GM21528 (cell line): ENCODE data around the gene CAMK1D.
"Not testable (repeated sequence)": the region's sequence is repeated elsewhere in the genome, so short reads cannot be mapped to it uniquely, and the experiment has no call there.

ENCODE experiments used
- ATAC-seq: cut with Tn5 transposase; IDR thresholded peaks from one replicate; pipeline ENCODE4 v1.9.1; 2021; ENCODE audit warnings: mild to moderate bottlenecking, moderate library complexity; ENCODE audit not compliant: unreplicated experiment, low FRiP score

The CAMK1D gene

GRCh38 chr10:12797471-12798262 lies 448.3 kb downstream of the CAMK1D start:
- no peak for ATAC-seq

- ATAC-seq: no peak
Observed at GRCh38 chr10:12799144-12799543, 449.8 kb downstream of the CAMK1D start.

- ATAC-seq: no peak
Observed at GRCh38 chr10:12799714-12800113, 450.4 kb downstream of the CAMK1D start.

GRCh38 chr10:12800302-12800701 lies 451.0 kb downstream of the CAMK1D start:
- no peak for ATAC-seq

GRCh38 chr10:12801214-12802087 lies 452.1 kb downstream of the CAMK1D start:
- ATAC-seq: no peak

- no peak for ATAC-seq
Observed at GRCh38 chr10:12803776-12804175, 454.4 kb downstream of the CAMK1D start.

GRCh38 chr10:12806228-12807095 lies 457.1 kb downstream of the CAMK1D start:
- no peak for ATAC-seq

GRCh38 chr10:12807096-12807755 lies 457.9 kb downstream of the CAMK1D start:
- ATAC-seq: no peak

- no peak for ATAC-seq
Observed at GRCh38 chr10:12808014-12808613, 458.8 kb downstream of the CAMK1D start.

- ATAC-seq: not testable (repeated sequence)
Observed at GRCh38 chr10:12810046-12810445, 460.7 kb downstream of the CAMK1D start.

GRCh38 chr10:12811826-12812225 lies 462.5 kb downstream of the CAMK1D start:
- ATAC-seq: no peak

- ATAC-seq: no peak
Observed at GRCh38 chr10:12812571-12812970, 463.2 kb downstream of the CAMK1D start.

GRCh38 chr10:12814166-12814565 lies 464.8 kb downstream of the CAMK1D start:
- no peak for ATAC-seq

GRCh38 chr10:12819071-12819470 lies 469.7 kb downstream of the CAMK1D start:
- no peak for ATAC-seq

- no peak for ATAC-seq
Observed at GRCh38 chr10:12819656-12820055, 470.3 kb downstream of the CAMK1D start.

GRCh38 chr10:12822126-12822892 lies 473.0 kb downstream of the CAMK1D start:
- no peak for ATAC-seq

GRCh38 chr10:12822893-12823170 lies 473.5 kb downstream of the CAMK1D start:
- no peak for ATAC-seq

GRCh38 chr10:12823328-12823727 lies 474.0 kb downstream of the CAMK1D start:
- no peak for ATAC-seq

GRCh38 chr10:12825260-12825849 lies 476.0 kb downstream of the CAMK1D start:
- no peak for ATAC-seq
